ENCODE measurements around the gene C2orf74. TPM values are rescaled to one million over a fixed set of nuclear protein-coding genes. Genes with fewer than 3 reads are reported as not detected.
A peak's percentile ranks its signal among the peaks of the same experiment; 100 is the strongest.
"Not testable (repeated sequence)": the region's sequence is repeated elsewhere in the genome, so short reads cannot be mapped to it uniquely, and the experiment has no call there.

The C2orf74 gene
- total RNA-seq, 1 donor from 2014 or later: 17.4 TPM

DNA sequence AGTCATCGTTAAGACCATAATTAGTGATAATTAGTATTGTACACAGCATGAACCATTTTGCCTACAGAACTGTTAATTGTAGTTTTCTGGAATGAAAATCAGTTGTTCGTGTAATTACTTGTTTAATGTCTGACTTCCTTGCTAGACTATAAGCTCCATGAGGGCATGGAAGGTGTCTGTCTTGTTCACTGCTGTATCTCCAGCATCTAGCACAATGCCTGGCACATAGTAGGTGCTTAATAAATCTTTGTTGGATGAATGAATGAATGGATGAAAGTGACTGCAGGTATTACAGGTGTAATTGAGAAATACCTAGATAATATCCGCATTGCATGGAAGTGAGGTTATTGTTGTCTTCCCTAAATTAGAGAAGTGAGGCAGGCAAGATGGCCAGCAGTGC is 21.8 kb downstream of the C2orf74 start:
- Histone ChIP-seq H3K27ac (no peak overlapping the region), H3K9me3 (no peaks in the 10 kb centered on the region), H3K4me3 (no peak overlapping the region), H3K4me1 (peaks cover 32% of the 10 kb centered on the region), H3K36me3 (peaks cover 94% of the 10 kb centered on the region), H3K27me3 (ENCODE audit: low read depth) (no peaks in the 10 kb centered on the region)
- TF ChIP-seq, protein P1, sequence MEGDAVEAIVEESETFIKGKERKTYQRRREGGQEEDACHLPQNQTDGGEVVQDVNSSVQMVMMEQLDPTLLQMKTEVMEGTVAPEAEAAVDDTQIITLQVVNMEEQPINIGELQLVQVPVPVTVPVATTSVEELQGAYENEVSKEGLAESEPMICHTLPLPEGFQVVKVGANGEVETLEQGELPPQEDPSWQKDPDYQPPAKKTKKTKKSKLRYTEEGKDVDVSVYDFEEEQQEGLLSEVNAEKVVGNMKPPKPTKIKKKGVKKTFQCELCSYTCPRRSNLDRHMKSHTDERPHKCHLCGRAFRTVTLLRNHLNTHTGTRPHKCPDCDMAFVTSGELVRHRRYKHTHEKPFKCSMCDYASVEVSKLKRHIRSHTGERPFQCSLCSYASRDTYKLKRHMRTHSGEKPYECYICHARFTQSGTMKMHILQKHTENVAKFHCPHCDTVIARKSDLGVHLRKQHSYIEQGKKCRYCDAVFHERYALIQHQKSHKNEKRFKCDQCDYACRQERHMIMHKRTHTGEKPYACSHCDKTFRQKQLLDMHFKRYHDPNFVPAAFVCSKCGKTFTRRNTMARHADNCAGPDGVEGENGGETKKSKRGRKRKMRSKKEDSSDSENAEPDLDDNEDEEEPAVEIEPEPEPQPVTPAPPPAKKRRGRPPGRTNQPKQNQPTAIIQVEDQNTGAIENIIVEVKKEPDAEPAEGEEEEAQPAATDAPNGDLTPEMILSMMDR (IDR thresholded peaks at IDR 0.05): no peak
- no peak for ATAC-seq
- no peak for DNase-seq
- intact Hi-C loops (cut with DNase I): no loop called here

DNA sequence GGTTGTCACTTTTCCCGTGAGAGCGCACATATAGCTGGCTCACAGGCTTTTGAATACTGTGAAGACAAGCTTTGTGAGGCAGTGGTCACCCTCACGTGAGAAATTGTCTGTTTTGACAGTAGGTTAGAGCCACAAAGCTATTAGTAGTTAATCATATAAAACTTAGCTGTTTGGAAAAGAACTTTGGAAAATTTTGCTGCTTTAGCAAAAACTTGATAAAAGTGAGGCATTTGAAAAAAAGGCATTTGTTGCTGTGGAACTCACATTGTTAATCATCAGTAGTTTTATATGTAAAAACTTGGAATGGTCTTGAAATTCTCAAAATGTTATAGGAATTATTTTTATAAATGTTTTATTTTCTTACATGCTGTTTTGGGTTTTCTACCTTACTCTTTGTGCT is 22.3 kb downstream of the C2orf74 start:
- ATAC-seq: no peak
- Histone ChIP-seq H3K4me3 (no peak overlapping the region), H3K36me3 (peaks cover 97% of the 10 kb centered on the region), H3K27me3 (ENCODE audit: low read depth) (no peaks in the 10 kb centered on the region), H3K27ac (no peak overlapping the region), H3K9me3 (no peaks in the 10 kb centered on the region), H3K4me1 (peaks cover 27% of the 10 kb centered on the region)
- no peak for DNase-seq
- intact Hi-C loops (cut with DNase I): no loop called here
- TF ChIP-seq, protein P1 (IDR thresholded peaks at IDR 0.05): no peak

DNA sequence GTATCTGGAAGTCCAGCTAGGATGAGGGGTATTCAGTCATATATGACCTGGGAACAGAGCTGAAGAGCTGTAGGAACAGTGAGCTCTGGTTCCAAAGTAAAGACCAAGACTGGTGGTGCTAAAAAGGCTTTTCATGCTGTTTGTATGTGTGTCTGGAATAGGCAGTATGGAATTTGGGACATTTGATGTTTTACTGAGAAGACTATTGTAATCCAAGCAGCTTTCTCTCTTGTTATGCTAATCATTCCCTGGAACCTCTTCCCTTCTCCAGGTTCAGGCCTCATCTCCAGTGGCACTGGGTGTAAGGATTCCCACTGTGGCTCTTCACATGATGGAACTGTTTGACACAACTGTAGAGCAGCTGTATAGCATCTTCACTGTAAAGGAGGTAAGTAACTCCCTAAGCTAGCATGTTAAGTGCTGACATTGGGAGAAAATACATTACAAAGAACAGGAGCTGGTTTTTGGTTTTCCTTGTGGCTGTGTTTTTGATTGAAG is 23.3 kb downstream of the C2orf74 start:
- TF ChIP-seq, protein P1 (IDR thresholded peaks at IDR 0.05): no peak
- ATAC-seq (no peak), DNase-seq (no peak)

DNA sequence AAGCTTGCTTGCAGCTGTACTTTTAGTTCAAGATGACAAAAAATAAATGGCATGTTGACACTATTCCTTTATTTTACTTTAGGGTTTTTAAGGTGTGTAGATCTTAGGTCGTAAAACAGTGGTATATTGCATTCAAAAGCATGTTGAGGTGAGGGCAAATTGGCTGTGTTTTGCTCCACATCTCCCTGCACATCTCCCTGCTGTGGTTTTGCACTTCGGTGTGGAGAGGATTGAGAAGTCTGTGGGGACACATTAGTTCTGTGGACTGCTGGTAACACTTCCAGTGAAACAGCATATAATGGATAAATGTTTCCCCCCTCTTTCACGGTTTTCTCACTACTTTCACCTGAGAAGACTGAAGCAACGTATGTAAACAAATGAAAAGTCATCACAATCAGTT is 25.1 kb downstream of the C2orf74 start:
- no peaks in the 10 kb centered on the region for H3K4me1 ChIP-seq
- H3K36me3 ChIP-seq: peaks cover 100% of the 10 kb centered on the region
- no peaks in the 10 kb centered on the region for H3K9me3 ChIP-seq
- no peak overlapping the region for H3K27ac ChIP-seq
- no peak for ATAC-seq
- no peaks in the 10 kb centered on the region for H3K27me3 ChIP-seq (ENCODE audit: low read depth)
- no peak overlapping the region for H3K4me3 ChIP-seq
- TF ChIP-seq, protein P1 (IDR thresholded peaks at IDR 0.05): no peak
- no peak for DNase-seq
- intact Hi-C loops (cut with DNase I): no loop called here

More for the DNA sequence above, 23.3 kb downstream of the C2orf74 start:
- peaks cover 17% of the 10 kb centered on the region for H3K4me1 ChIP-seq
- no peak overlapping the region for H3K27ac ChIP-seq
- peaks cover 100% of the 10 kb centered on the region for H3K36me3 ChIP-seq
- H3K9me3 ChIP-seq: no peaks in the 10 kb centered on the region
- intact Hi-C loops (cut with DNase I): no loop called here
- H3K27me3 ChIP-seq (ENCODE audit: low read depth): no peaks in the 10 kb centered on the region
- H3K4me3 ChIP-seq: no peak overlapping the region

DNA sequence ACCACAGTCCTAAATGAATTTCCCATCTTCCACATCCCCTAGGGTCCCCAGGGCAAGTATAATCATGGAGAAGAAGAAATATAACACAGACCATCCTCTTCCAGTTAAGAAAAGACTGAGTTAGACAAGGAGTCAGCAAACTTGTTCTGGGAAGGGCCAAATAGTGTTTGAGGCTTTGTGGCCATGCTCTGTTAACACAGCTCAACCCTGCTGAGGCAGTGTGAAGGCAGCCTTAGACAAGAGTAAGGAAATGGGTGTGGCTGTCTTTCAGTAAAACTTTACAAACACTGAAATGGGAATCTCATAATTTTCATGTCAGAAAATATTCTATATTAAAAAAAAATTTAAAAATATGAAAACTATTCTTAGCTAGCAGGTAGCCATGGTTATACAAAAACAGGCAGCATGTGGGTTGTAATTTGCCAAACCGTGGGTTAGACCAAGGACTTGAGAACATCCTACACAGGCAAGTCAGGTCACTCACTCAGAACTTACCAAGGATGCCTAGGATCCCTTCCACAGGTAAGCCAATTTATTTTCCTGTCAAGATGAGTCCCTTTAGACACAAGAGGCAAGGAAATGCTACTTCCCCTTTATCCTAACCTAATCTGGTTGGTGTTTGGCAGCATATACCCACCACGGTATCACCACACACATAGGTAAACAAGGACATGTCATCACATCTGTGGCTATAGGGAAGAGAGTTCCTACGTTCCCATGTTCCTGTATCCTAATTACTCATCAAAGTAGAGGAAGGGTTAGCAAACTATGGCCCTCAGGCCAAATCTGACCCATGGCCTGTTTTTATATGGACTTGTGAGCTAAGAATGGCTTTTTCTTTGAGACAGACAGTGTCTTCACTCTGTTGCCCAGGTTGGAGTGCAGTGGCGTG is 31.9 kb downstream of the C2orf74 start:
- intact Hi-C loops (cut with DNase I): no loop called here
- peaks cover 7% of the 10 kb centered on the region for H3K4me1 ChIP-seq
- no peaks in the 10 kb centered on the region for H3K9me3 ChIP-seq
- no peak for DNase-seq
- H3K4me3 ChIP-seq: no peak overlapping the region
- H3K27me3 ChIP-seq (ENCODE audit: low read depth): no peaks in the 10 kb centered on the region
- TF ChIP-seq, protein P1 (IDR thresholded peaks at IDR 0.05): no peak
- peak in 1 of 2 donors; percentile 44 for ATAC-seq
- H3K36me3 ChIP-seq: peaks cover 72% of the 10 kb centered on the region
- H3K27ac ChIP-seq: no peak overlapping the region

DNA sequence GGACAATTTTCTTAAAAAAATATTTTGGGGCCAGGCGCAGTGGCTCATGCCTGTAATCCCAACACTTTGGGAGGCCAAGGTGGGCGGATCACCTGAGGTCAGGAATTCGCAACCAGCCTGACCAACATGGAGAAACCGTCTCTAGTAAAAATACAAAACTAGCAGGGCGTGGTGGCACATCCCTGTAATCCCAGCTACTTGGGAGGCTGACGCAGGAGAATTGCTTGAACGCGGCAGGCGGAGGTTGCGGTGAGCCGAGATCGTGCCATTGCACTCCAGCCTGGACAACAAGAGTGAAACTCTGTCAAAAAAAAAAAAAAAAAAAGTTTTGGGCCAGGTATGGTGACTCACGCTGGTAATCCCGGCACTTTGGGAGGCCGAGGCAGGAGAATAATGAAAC is 32.7 kb downstream of the C2orf74 start:
- H3K36me3 ChIP-seq: peaks cover 69% of the 10 kb centered on the region
- DNase-seq; ATAC-seq; intact Hi-C loops (cut with DNase I); H3K4me3 ChIP-seq; H3K27ac ChIP-seq; H3K9me3 ChIP-seq; H3K4me1 ChIP-seq; H3K27me3 ChIP-seq (ENCODE audit: low read depth): not testable (repeated sequence)
